Vagina (tissue), 2 donors: Measurements from ENCODE around the gene PASK. TPM values are rescaled to one million over a fixed set of nuclear protein-coding genes. Genes with fewer than 3 reads are reported as not detected.

Source experiments
- DNase-seq, 2 donors: peaks; one replicate each; pipeline ENCODE4 v3.0.0-alpha.2; 2017; ENCODE audit errors: extremely low spot score in 2 of 2
- H3K27ac ChIP-seq: fragments of 200-600 bp; sonication (generic); one replicate; pipeline ENCODE4 v1.5.1; 2019
- H3K27me3 ChIP-seq: fragments of 200-600 bp; sonication (generic); one replicate; pipeline ENCODE4 v1.5.1; 2019
- H3K36me3 ChIP-seq, 2 donors: fragments of 200-600 bp; sonication (generic); one replicate each; pipeline ENCODE4 v1.5.1; 2017 to 2019
- H3K4me1 ChIP-seq: fragments of 200-600 bp; sonication (generic); one replicate; pipeline ENCODE4 v1.5.1; 2019
- H3K4me3 ChIP-seq, 2 donors: fragments of 200-600 bp; sonication (generic); 1 replicate in 1 of 2; 2 replicates in 1 of 2; pipeline ENCODE4 v1.5.1; 2016 to 2019
- H3K9me3 ChIP-seq: fragments of 200-600 bp; sonication (generic); one replicate; pipeline ENCODE4 v1.5.1; 2019
- POLR2A ChIP-seq, 2 donors: fragments of 450-650 bp; IDR thresholded peaks; one replicate each; pipeline ENCODE4 v1.6.1; 2017; ENCODE audit warnings: antibody characterized with exemption in 2 of 2, mild to moderate bottlenecking in 2 of 2, moderate library complexity in 2 of 2
- POLR2AphosphoS5 ChIP-seq, 2 donors: sonication (generic); formaldehyde crosslinking; IDR thresholded peaks; one replicate each; pipeline ENCODE4 v1.9.0; 2017; ENCODE audit warnings: antibody characterized with exemption in 2 of 2, mild to moderate bottlenecking in 2 of 2, low read depth in 1 of 2; ENCODE audit not compliant: insufficient read depth in 1 of 2
- intact Hi-C: fragments of 100-400 bp; cut with DNase I; formaldehyde crosslinking; loops from one replicate; pipeline ENCODE4 v1.15.1; 2023
- total RNA-seq: library from RNA; depleted of rRNA; stranded (reverse); fragments of >200 nt; gene quantifications from one replicate; pipeline ENCODE4 v1.2.3, GENCODE V29; 2016
- TF ChIP-seq, protein P1 (sequence below), 3 experiments: fragments of 450-650 bp in 2 of 3; fragments of 200-600 bp in 1 of 3; sonication (generic) in 1 of 3; IDR thresholded peaks; one replicate each; pipeline ENCODE4 v1.5.1; 2017 to 2019; ENCODE audit warnings: antibody characterized with exemption in 3 of 3, mild to moderate bottlenecking in 2 of 3, moderate library complexity in 2 of 3

PASK gene
- total RNA-seq, 1 donor from 2014 or later: 6.4 TPM

- Histone ChIP-seq H3K4me1 (no peaks in the 10 kb centered on the region), H3K9me3 (no peaks in the 10 kb centered on the region), H3K36me3 (no peaks in the 10 kb centered on the region), H3K4me3 (no peak overlapping the region), H3K27ac (no peak overlapping the region), H3K27me3 (no peaks in the 10 kb centered on the region)
- intact Hi-C loops: no loop called here
- no peak for DNase-seq
- TF ChIP-seq POLR2AphosphoS5 (IDR thresholded peaks at IDR 0.05; ENCODE audit: insufficient read depth in 1 of 2, low read depth in 1 of 2): no peak
- no peak for TF ChIP-seq POLR2A (IDR thresholded peaks at IDR 0.05)
- TF ChIP-seq, protein P1, sequence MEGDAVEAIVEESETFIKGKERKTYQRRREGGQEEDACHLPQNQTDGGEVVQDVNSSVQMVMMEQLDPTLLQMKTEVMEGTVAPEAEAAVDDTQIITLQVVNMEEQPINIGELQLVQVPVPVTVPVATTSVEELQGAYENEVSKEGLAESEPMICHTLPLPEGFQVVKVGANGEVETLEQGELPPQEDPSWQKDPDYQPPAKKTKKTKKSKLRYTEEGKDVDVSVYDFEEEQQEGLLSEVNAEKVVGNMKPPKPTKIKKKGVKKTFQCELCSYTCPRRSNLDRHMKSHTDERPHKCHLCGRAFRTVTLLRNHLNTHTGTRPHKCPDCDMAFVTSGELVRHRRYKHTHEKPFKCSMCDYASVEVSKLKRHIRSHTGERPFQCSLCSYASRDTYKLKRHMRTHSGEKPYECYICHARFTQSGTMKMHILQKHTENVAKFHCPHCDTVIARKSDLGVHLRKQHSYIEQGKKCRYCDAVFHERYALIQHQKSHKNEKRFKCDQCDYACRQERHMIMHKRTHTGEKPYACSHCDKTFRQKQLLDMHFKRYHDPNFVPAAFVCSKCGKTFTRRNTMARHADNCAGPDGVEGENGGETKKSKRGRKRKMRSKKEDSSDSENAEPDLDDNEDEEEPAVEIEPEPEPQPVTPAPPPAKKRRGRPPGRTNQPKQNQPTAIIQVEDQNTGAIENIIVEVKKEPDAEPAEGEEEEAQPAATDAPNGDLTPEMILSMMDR (IDR thresholded peaks at IDR 0.05): no peak
Observed at GRCh38 chr2:241141214-241141770, 8.0 kb downstream of the PASK start.

GRCh38 chr2:241140445-241140840 lies 8.8 kb downstream of the PASK start:
- Histone ChIP-seq H3K9me3 (no peaks in the 10 kb centered on the region), H3K4me3 (no peak overlapping the region), H3K27ac (no peak overlapping the region), H3K36me3 (no peaks in the 10 kb centered on the region), H3K4me1 (no peaks in the 10 kb centered on the region), H3K27me3 (no peaks in the 10 kb centered on the region)
- TF ChIP-seq, protein P1 (IDR thresholded peaks at IDR 0.05): no peak
- TF ChIP-seq POLR2A (IDR thresholded peaks at IDR 0.05) (no peak), POLR2AphosphoS5 (IDR thresholded peaks at IDR 0.05; ENCODE audit: insufficient read depth in 1 of 2, low read depth in 1 of 2) (no peak)
- DNase-seq: no peak
- intact Hi-C loops: no loop called here

DNA sequence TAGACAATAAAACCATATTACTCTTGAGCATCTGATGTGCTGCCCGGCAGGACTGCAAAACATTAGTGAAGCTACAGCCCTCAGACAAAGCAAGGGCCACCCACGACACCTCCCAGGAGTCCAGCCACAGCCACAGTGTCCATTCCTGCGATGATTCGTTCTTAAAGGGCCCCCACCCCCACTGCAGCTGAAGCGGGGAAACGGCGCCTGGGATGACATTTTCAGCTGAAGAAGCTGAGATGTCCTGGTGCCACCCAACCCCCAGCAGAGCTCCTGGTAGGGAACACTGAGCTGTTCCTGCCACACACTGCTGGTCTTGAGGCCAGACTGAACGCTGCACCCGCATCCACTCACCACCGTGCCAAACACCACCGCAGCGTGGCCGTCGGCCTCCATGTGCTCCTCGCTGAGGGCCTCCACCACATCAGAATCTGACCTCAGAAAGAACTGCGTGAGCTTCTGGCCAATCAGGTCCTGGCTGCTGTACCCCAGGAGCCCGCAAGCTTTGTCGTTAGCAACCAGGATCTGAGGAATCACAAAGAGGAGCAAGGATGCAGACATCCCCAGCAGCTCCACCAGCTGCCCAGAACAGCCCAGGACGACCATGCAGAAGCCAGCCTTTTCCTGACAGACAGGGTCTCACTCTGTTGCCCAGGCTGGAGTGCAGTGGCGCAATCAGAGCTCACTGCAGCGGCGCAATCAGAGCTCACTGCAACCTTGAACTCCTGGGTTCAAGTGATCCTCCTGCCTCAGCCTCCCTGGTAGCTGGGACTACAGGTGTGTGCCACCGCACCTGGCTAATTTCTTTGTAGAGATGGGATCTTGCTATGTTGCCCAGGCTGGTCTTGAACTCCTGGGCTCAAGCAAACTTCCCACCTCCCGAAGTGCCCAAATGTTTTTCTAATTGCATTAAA lies 9.5 kb downstream of the PASK start:
- Histone ChIP-seq H3K4me1 (no peaks in the 10 kb centered on the region), H3K27ac (no peak overlapping the region), H3K4me3 (no peak overlapping the region), H3K9me3 (no peaks in the 10 kb centered on the region), H3K36me3 (no peaks in the 10 kb centered on the region), H3K27me3 (no peaks in the 10 kb centered on the region)
- TF ChIP-seq POLR2A (IDR thresholded peaks at IDR 0.05) (no peak), POLR2AphosphoS5 (IDR thresholded peaks at IDR 0.05; ENCODE audit: insufficient read depth in 1 of 2, low read depth in 1 of 2) (no peak)
- TF ChIP-seq, protein P1 (IDR thresholded peaks at IDR 0.05): no peak
- no peak for DNase-seq
- intact Hi-C loops: no loop called here

DNA sequence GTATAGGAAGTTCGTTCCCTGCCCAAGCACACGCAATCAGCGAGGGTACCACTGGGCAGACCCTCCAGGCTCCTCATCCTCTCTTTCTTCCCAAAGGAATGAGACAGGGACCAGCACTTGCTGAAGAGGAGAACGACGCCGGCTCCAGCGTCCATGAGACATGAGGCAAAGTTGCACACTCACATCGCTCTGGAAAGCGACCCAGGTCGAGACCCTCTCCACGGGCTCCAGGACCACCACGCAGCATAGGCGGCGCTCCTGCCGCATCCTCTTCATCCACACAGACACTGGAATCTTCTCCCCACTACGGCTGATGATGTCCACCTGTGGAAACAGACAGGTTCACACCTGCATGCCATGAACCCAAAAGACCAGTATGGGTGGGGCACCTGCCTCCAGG lies 10.8 kb downstream of the PASK start:
- Histone ChIP-seq H3K27ac (no peak overlapping the region), H3K4me1 (no peaks in the 10 kb centered on the region), H3K4me3 (no peak overlapping the region), H3K27me3 (no peaks in the 10 kb centered on the region), H3K9me3 (no peaks in the 10 kb centered on the region), H3K36me3 (no peaks in the 10 kb centered on the region)
- intact Hi-C loops: no loop called here
- no peak for DNase-seq
- TF ChIP-seq, protein P1 (IDR thresholded peaks at IDR 0.05): no peak
- TF ChIP-seq POLR2AphosphoS5 (IDR thresholded peaks at IDR 0.05; ENCODE audit: insufficient read depth in 1 of 2, low read depth in 1 of 2) (no peak), POLR2A (IDR thresholded peaks at IDR 0.05) (no peak)
